Measurements from ENCODE around the gene WDFY3. TPM values are rescaled to one million over a fixed set of nuclear protein-coding genes. Genes with fewer than 3 reads are reported as not detected.

The WDFY3 gene
- polyA plus RNA-seq, 3 donors = 44.6 to 63.0 (median 61.4) TPM

GRCh38 chr4:84954982-84955567 is 11.4 kb downstream of the WDFY3 start:
- no peak for DNase-seq

- DNase-seq = no peak
Measured at GRCh38 chr4:84952776-84953175, 13.7 kb downstream of the WDFY3 start.

GRCh38 chr4:84952004-84952403 is 14.5 kb downstream of the WDFY3 start:
- DNase-seq = no peak

GRCh38 chr4:84948056-84948455 is 18.4 kb downstream of the WDFY3 start:
- DNase-seq = no peak

- no peak for DNase-seq
Measured at GRCh38 chr4:84944947-84945346, 21.5 kb downstream of the WDFY3 start.

- DNase-seq = no peak
Measured at GRCh38 chr4:84940960-84941359, 25.5 kb downstream of the WDFY3 start.

- DNase-seq = no peak
Measured at GRCh38 chr4:84939113-84939512, 27.4 kb downstream of the WDFY3 start.

- DNase-seq = no peak
Measured at GRCh38 chr4:84938316-84938715, 28.2 kb downstream of the WDFY3 start.

- DNase-seq = no peak
Measured at GRCh38 chr4:84937381-84937977, 29.0 kb downstream of the WDFY3 start.

GRCh38 chr4:84936123-84936522 is 30.4 kb downstream of the WDFY3 start:
- no peak for DNase-seq

- no peak for DNase-seq
Measured at GRCh38 chr4:84932462-84932861, 34.0 kb downstream of the WDFY3 start.

GRCh38 chr4:84931961-84932360 is 34.5 kb downstream of the WDFY3 start:
- no peak for DNase-seq

GRCh38 chr4:84931274-84931673 is 35.2 kb downstream of the WDFY3 start:
- no peak for DNase-seq

GRCh38 chr4:84928089-84928488 is 38.4 kb downstream of the WDFY3 start:
- DNase-seq = no peak

GRCh38 chr4:84927428-84927827 is 39.1 kb downstream of the WDFY3 start:
- no peak for DNase-seq

- DNase-seq = no peak
Measured at GRCh38 chr4:84925558-84925957, 40.9 kb downstream of the WDFY3 start.

- no peak for DNase-seq
Measured at GRCh38 chr4:84924434-84924833, 42.1 kb downstream of the WDFY3 start.

- no peak for DNase-seq
Measured at GRCh38 chr4:84920617-84921016, 45.9 kb downstream of the WDFY3 start.

- no peak for DNase-seq
Measured at GRCh38 chr4:84917869-84918600, 48.5 kb downstream of the WDFY3 start.

- DNase-seq = no peak
Measured at GRCh38 chr4:84917086-84917821, 49.2 kb downstream of the WDFY3 start.

- DNase-seq = no peak
Measured at GRCh38 chr4:84916227-84916626, 50.3 kb downstream of the WDFY3 start.

- no peak for DNase-seq
Measured at GRCh38 chr4:84915396-84915780, 51.1 kb downstream of the WDFY3 start.
